Measurements from ENCODE around the gene LRRTM1.

Gene LRRTM1

GRCh38 chr2:80288576-80288975 is 16.0 kb downstream of the LRRTM1 start:
- Histone ChIP-seq H3K79me2 (ENCODE audit: insufficient read depth, low read depth) (no peaks in the 10 kb centered on the region), H4K20me1 (ENCODE audit: insufficient read depth) (no peaks in the 10 kb centered on the region), H3K4me1 (ENCODE audit: low read depth, poor library complexity, severe bottlenecking) (no peaks in the 10 kb centered on the region), H3K27ac (no peak overlapping the region), H3K4me3 (IDR thresholded peaks at IDR 0.05; ENCODE audit: insufficient read depth, low read depth, low read length) (no peak overlapping the region), H3K27me3 (ENCODE audit: insufficient read depth, low read depth) (no peaks in the 10 kb centered on the region), H3K9ac (no peak overlapping the region), H3K4me2 (no peak overlapping the region), H3K36me3 (ENCODE audit: insufficient read depth) (no peaks in the 10 kb centered on the region), H2AFZ (ENCODE audit: low read depth) (no peak overlapping the region)
- TF ChIP-seq, protein P1, sequence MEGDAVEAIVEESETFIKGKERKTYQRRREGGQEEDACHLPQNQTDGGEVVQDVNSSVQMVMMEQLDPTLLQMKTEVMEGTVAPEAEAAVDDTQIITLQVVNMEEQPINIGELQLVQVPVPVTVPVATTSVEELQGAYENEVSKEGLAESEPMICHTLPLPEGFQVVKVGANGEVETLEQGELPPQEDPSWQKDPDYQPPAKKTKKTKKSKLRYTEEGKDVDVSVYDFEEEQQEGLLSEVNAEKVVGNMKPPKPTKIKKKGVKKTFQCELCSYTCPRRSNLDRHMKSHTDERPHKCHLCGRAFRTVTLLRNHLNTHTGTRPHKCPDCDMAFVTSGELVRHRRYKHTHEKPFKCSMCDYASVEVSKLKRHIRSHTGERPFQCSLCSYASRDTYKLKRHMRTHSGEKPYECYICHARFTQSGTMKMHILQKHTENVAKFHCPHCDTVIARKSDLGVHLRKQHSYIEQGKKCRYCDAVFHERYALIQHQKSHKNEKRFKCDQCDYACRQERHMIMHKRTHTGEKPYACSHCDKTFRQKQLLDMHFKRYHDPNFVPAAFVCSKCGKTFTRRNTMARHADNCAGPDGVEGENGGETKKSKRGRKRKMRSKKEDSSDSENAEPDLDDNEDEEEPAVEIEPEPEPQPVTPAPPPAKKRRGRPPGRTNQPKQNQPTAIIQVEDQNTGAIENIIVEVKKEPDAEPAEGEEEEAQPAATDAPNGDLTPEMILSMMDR (conservative IDR thresholded peaks at IDR 0.05; ENCODE audit: low read depth, low read length), result no peak

DNA sequence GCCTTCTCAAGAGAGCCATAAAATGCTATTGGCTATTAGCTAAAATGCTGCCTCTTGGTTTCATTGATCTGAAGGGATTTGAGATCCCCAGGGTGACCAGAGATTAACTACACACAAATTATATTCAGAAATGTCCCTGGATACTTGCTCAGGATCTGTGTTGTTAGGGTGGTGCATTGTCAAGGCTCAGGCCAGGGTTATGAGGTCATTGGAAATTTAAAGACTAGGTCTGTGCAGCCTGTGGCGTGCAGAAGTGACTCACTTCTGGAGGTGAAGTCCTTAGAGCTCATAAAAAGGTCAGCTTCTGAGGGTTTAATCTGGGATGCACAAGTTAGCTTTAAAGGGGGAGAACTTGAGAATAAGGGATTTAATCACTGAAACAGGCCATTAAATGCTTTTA is 23.5 kb downstream of the LRRTM1 start:
- H3K36me3 ChIP-seq (ENCODE audit: insufficient read depth), result no peaks in the 10 kb centered on the region
- H3K27ac ChIP-seq, result no peak overlapping the region
- H2AFZ ChIP-seq (ENCODE audit: low read depth), result no peak overlapping the region
- H4K20me1 ChIP-seq (ENCODE audit: insufficient read depth), result no peaks in the 10 kb centered on the region
- no peak overlapping the region for H3K4me2 ChIP-seq
- H3K79me2 ChIP-seq (ENCODE audit: insufficient read depth, low read depth), result no peaks in the 10 kb centered on the region
- H3K9ac ChIP-seq, result no peak overlapping the region
- no peaks in the 10 kb centered on the region for H3K27me3 ChIP-seq (ENCODE audit: insufficient read depth, low read depth)
- TF ChIP-seq, protein P1 (conservative IDR thresholded peaks at IDR 0.05; ENCODE audit: low read depth, low read length), result no peak
- H3K4me3 ChIP-seq (IDR thresholded peaks at IDR 0.05; ENCODE audit: insufficient read depth, low read depth, low read length), result no peak overlapping the region
- H3K4me1 ChIP-seq (ENCODE audit: low read depth, poor library complexity, severe bottlenecking), result no peaks in the 10 kb centered on the region

DNA sequence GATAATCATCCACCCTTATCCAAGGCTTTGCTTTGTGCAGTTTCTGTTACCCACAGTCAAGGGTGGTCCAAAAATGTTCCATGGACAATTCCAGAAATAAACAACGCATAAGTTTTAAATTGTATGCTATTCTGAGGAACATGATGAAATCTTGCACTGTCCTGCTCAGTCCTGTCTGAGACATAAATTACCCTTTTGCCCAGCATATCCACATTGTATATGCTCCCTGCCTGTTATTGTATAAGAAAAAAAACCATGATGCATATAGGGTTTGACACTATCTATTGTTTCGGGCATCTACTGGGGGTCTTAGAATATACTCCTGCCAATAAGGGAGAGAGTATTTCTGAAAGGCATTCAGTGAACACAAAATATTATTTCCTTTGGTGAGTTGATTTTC is 24.0 kb downstream of the LRRTM1 start:
- Histone ChIP-seq H3K27me3 (ENCODE audit: insufficient read depth, low read depth) (no peaks in the 10 kb centered on the region), H3K79me2 (ENCODE audit: insufficient read depth, low read depth) (no peaks in the 10 kb centered on the region), H3K4me1 (ENCODE audit: low read depth, poor library complexity, severe bottlenecking) (no peaks in the 10 kb centered on the region), H3K4me3 (IDR thresholded peaks at IDR 0.05; ENCODE audit: insufficient read depth, low read depth, low read length) (no peak overlapping the region), H3K27ac (no peak overlapping the region), H2AFZ (ENCODE audit: low read depth) (no peak overlapping the region), H4K20me1 (ENCODE audit: insufficient read depth) (no peaks in the 10 kb centered on the region), H3K9ac (no peak overlapping the region), H3K4me2 (no peak overlapping the region), H3K36me3 (ENCODE audit: insufficient read depth) (no peaks in the 10 kb centered on the region)
- TF ChIP-seq, protein P1 (conservative IDR thresholded peaks at IDR 0.05; ENCODE audit: low read depth, low read length), result no peak

GRCh38 chr2:80269806-80270205 is 34.7 kb downstream of the LRRTM1 start:
- TF ChIP-seq, protein P1 (conservative IDR thresholded peaks at IDR 0.05; ENCODE audit: low read depth, low read length), result no peak
- Histone ChIP-seq H3K27me3 (ENCODE audit: insufficient read depth, low read depth) (no peaks in the 10 kb centered on the region), H3K9ac (no peak overlapping the region), H4K20me1 (ENCODE audit: insufficient read depth) (no peaks in the 10 kb centered on the region), H3K79me2 (ENCODE audit: insufficient read depth, low read depth) (no peaks in the 10 kb centered on the region), H3K4me3 (IDR thresholded peaks at IDR 0.05; ENCODE audit: insufficient read depth, low read depth, low read length) (no peak overlapping the region), H3K27ac (no peak overlapping the region), H3K4me2 (no peak overlapping the region), H3K36me3 (ENCODE audit: insufficient read depth) (no peaks in the 10 kb centered on the region), H2AFZ (ENCODE audit: low read depth) (no peak overlapping the region), H3K4me1 (ENCODE audit: low read depth, poor library complexity, severe bottlenecking) (no peaks in the 10 kb centered on the region)
